Measurements from ENCODE around the gene PDK1. TPM values are rescaled to one million over a fixed set of nuclear protein-coding genes. Genes with fewer than 3 reads are reported as not detected.

The PDK1 gene
- total RNA-seq, 1 donor from 2014 or later = 7.7 TPM

- H3K27me3 ChIP-seq (ENCODE audit: control insufficient read depth, insufficient read depth, low read length) = no peaks in the 10 kb centered on the region
- no peak for TF ChIP-seq CTCF (IDR thresholded peaks at IDR 0.05; ENCODE audit: insufficient read depth, low read length, poor library complexity, severe bottlenecking)
- no peak overlapping the region for H3K4me3 ChIP-seq (ENCODE audit: low read depth, low read length)
- no peaks in the 10 kb centered on the region for H3K36me3 ChIP-seq (ENCODE audit: control insufficient read depth, insufficient read depth, low read length)
- no peak for DNase-seq (ENCODE audit: low read depth)
These were observed 61.2 kb downstream of the PDK1 start for GRCh38 chr2:172617115-172617514.

- no peak for TF ChIP-seq CTCF (IDR thresholded peaks at IDR 0.05; ENCODE audit: insufficient read depth, low read length, poor library complexity, severe bottlenecking)
- Histone ChIP-seq H3K27me3 (ENCODE audit: control insufficient read depth, insufficient read depth, low read length) (no peaks in the 10 kb centered on the region), H3K36me3 (ENCODE audit: control insufficient read depth, insufficient read depth, low read length) (no peaks in the 10 kb centered on the region), H3K4me3 (ENCODE audit: low read depth, low read length) (no peak overlapping the region)
- no peak for DNase-seq (ENCODE audit: low read depth)
These were observed 67.5 kb downstream of the PDK1 start for GRCh38 chr2:172623249-172623965.

GRCh38 chr2:172624996-172625395 is 69.1 kb downstream of the PDK1 start:
- H3K27me3 ChIP-seq (ENCODE audit: control insufficient read depth, insufficient read depth, low read length) = no peaks in the 10 kb centered on the region
- DNase-seq (ENCODE audit: low read depth) = no peak
- no peaks in the 10 kb centered on the region for H3K36me3 ChIP-seq (ENCODE audit: control insufficient read depth, insufficient read depth, low read length)
- no peak overlapping the region for H3K4me3 ChIP-seq (ENCODE audit: low read depth, low read length)
- no peak for TF ChIP-seq CTCF (IDR thresholded peaks at IDR 0.05; ENCODE audit: insufficient read depth, low read length, poor library complexity, severe bottlenecking)

- Histone ChIP-seq H3K4me3 (ENCODE audit: low read depth, low read length) (no peak overlapping the region), H3K36me3 (ENCODE audit: control insufficient read depth, insufficient read depth, low read length) (no peaks in the 10 kb centered on the region), H3K27me3 (ENCODE audit: control insufficient read depth, insufficient read depth, low read length) (no peaks in the 10 kb centered on the region)
- TF ChIP-seq CTCF (IDR thresholded peaks at IDR 0.05; ENCODE audit: insufficient read depth, low read length, poor library complexity, severe bottlenecking) = no peak
- no peak for DNase-seq (ENCODE audit: low read depth)
These were observed 71.3 kb downstream of the PDK1 start for GRCh38 chr2:172627181-172627580.

- no peak for DNase-seq (ENCODE audit: low read depth)
- no peak overlapping the region for H3K4me3 ChIP-seq (ENCODE audit: low read depth, low read length)
- H3K27me3 ChIP-seq (ENCODE audit: control insufficient read depth, insufficient read depth, low read length) = no peaks in the 10 kb centered on the region
- TF ChIP-seq CTCF (IDR thresholded peaks at IDR 0.05; ENCODE audit: insufficient read depth, low read length, poor library complexity, severe bottlenecking) = no peak
- no peaks in the 10 kb centered on the region for H3K36me3 ChIP-seq (ENCODE audit: control insufficient read depth, insufficient read depth, low read length)
These were observed 72.2 kb downstream of the PDK1 start for GRCh38 chr2:172628085-172628484.

GRCh38 chr2:172629586-172629985 is 73.7 kb downstream of the PDK1 start:
- DNase-seq (ENCODE audit: low read depth) = no peak
- no peak overlapping the region for H3K4me3 ChIP-seq (ENCODE audit: low read depth, low read length)
- H3K27me3 ChIP-seq (ENCODE audit: control insufficient read depth, insufficient read depth, low read length) = no peaks in the 10 kb centered on the region
- H3K36me3 ChIP-seq (ENCODE audit: control insufficient read depth, insufficient read depth, low read length) = no peaks in the 10 kb centered on the region
- no peak for TF ChIP-seq CTCF (IDR thresholded peaks at IDR 0.05; ENCODE audit: insufficient read depth, low read length, poor library complexity, severe bottlenecking)
